HG03378 (cell line): ENCODE measurements around the gene SYCP2L.
"Not testable (repeated sequence)": the region's sequence is repeated elsewhere in the genome, so short reads cannot be mapped to it uniquely, and the experiment has no call there.

Source experiments
- ATAC-seq: cut with Tn5 transposase; IDR thresholded peaks from one replicate; pipeline ENCODE4 v1.9.1; 2021; ENCODE audit warnings: mild to moderate bottlenecking, moderate library complexity; ENCODE audit not compliant: unreplicated experiment

SYCP2L gene

DNA sequence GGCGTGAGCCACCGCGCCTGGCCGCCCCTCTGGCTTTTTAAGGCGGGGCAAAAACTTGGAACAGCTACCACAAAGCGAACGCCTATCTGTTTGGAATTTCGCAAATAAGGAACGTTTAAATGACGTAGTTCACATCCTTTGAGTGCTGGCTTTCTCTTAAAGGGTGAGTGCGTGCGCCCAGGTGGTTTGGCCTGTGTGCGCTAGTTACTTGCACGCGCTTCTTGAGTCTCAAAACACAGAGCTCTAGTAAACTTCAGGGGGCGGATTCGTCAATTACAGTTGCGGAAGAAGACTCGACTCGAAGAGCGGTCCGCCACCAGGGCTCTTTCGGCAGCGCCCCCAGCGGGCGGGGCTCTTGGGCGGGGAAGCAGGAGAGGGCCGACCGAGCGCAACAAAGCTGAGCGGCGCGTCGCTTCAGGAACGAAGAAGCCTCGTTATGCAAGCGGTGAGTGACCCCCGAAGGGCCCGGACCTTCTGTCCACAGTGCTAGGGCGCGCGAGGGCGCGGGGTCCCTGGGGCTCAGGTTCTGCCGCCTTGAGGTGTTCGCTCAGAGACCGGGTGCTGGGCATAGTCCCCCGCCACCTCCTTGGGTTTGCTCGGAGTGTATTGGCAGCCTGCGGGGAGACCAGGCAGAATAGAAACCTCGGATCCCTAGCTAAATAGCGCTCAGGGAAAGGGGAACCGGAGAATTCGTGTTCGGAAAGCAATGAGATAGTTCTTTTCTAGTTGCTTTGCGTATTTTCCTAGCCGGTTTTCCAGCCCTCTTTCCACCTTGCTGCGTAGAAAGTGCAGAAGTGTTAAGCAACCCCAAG lies at the start of gene SYCP2L:
SYCP2L (plus strand) TSS at position 362 of the 812 bp plus-strand sequence; CDS start at position 437, 75 bp downstream.
- no peak for ATAC-seq

DNA sequence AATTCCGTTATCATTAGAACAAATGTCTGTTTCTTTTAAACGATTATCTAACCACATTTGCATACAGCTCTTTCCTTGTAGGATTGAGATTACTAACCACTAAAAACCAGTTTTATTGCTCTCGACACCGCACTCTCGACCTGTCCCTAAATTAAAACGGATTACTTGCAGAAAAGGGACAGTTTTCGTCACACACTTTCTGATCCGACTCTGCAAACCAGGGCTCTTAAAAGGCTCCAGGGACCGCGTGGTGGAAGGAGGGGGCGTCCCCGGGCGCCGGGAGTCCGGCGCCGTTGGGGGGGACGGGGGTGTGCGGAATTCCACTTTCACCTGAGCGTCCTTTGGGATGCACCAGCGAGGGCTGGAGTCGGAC lies 49.2 kb upstream of the SYCP2L start:
- ATAC-seq: no peak

DNA sequence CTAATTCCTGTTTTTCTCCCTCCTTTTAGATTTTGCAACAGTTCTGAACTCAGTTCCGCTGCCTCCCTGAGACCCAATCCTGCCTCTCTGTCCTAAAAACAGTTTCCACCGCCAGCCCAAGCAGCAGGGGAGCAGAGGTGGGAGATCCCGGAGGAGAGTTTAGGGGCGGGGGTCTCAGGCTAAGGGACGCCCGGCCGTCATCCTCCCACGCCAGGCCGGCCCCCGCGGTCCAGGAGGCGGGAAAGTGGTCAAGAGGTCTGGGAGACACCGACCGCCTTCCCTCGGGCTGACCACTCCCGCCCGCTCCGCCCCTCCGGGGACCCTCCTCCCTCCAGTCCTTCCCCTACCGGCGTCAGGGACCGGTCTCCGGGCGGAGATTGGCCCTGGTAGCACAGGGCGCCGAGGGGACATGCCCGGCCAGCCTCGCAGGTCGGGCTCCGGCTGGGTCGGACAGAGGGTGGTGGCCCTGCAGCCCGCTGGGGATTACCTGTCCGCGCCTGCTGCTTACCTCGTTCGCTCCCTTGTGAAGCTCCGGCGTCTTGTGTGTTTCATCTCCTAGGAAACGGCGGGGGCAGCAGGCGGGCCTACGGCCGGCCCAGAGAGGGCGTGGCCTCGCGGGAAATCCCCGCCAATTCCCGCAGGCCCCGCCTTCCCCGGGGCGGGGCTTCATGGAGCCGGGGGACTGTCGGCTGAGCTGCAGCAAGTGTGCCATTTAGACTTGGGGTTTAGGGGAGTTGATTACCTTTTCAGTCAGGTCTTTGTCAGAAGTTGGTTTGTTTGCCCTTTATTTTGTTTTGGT lies 48.7 kb upstream of the SYCP2L start, which contains the start of gene MAK:
MAK (minus strand) TSS at position 545 of the 799 bp plus-strand sequence. CDS start 7,891 bp downstream, outside the sequence.
- ATAC-seq: peak; percentile 62

DNA sequence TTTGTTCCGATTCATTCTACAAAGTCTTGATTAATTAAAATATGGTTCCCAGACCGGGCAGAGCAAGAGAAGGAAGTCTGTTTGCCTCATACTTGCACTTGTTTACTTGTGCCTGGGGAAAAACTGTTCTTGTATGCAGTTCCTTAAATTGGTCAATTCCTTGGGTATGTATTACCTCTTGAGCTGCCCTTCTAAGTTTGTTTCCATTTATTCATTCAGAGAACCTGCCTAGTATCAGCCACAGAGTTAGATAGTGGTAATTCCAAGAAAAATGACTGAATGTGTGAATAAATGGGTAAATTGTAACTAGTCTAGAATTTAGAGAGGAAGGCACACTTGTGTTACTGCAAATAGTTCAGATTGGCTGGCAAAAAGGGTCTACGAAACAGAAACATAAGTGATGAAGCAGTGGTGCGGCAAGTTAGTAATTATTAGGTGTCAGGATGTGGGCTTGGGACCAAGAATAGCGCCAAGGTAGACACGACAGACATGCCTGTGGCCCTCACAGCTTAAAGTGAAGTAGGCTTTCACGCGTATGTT lies 48.0 kb upstream of the SYCP2L start:
- ATAC-seq: peak; percentile 73

DNA sequence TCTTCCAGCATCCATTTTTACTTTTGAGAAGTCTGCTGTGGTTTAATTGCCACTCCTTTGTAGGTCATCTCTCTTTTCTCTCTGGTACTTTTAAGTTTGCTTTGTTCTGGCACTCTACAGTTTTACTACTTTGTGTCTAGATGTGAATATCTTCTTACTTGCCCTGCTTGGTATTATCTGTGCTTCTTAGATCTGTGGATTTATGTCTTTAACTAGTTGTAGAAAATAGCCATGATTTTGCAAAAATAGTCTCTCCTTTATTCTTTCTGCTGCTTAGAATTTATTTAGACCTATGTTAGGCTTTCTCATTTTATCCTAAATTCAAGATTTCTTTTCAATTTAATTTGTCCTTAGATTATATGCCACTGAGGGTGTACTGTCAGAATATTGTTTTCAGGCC lies 43.3 kb upstream of the SYCP2L start:
- no peak for ATAC-seq

DNA sequence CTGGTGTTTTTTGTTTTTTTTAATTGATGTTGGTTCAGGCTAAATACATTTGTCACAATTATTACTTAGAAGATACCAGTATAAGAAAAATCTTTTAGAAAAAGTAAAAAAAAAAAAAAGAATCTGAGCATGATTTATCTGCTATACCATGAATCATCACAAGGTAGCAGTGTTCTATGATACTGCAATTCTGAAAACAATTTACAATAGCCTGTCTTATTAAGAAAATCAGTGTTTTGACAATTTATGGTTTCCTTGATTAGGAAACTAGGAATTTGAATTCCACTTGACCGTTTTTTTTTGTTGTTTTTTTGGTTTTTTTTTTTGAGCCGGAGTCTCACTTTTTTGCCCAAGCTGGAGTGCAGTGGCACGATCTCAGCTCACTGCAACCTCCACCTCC lies 39.2 kb upstream of the SYCP2L start:
- ATAC-seq: no peak

DNA sequence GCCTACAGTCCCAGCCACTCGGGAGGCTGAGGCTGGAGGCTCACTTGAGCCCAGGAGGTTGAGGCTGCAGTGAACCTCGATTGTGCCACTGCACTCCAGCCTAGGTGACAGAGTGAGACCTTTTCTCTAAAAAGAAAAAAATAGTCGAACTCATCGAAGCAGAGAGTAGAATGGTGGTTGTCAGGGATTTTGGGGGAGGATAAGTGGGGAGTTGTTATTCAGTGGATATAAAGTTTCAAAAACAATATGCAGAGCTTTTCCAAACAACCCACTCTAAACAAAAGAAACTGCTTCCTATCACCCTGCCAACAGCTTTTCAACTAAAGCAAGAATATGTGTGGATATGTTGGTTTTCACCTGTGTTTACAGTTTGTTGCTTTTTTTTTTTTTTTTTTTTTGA lies 37.0 kb upstream of the SYCP2L start:
- ATAC-seq: no peak

DNA sequence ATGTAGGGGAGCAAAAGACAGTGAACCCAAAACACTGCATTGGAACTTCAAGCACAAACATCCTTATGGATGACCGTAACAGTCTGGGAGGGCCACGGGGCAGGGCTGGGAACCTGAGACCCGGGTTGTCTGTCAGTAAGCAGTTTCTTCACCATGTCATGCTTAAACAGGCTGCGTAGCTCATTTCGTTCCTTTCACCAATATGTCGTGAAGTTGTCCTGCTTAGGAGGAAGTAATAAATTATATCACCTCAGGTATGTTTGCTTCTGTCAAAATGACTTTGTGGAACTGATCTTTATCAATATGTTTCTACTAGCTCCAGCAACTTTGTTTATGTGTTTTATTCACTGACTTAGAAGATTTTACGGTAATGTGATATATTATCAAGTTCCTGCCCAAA lies 36.1 kb upstream of the SYCP2L start:
- ATAC-seq: no peak

DNA sequence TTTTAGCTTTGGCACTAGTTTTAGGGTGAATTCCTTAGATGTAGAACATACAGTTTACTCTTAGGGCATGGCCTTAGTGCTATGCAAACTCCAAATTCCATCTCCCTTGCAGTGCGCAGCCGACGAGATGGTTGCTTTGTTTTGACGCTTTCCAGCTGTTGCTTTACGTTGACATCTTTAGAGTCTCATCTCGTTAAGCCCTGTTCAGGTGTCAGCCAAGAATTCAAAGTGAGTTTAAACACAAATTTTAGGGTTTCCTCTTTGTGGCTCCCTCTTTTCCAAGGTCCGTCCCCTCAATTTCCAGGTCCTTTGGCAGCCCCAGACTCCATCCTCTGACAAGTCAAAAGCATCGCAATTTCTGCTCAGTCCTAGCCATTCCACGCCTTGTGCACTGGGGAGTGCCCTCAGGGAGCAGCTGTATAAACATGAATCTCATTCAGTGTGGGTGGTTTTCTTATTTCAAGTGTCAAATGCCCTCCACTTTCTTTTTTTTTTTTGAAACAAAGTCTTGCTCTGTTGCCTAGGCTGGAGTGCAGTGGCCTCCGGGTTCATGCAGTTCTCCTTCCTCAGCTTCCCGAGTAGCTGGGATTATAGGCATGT lies 34.4 kb upstream of the SYCP2L start:
- no peak for ATAC-seq

DNA sequence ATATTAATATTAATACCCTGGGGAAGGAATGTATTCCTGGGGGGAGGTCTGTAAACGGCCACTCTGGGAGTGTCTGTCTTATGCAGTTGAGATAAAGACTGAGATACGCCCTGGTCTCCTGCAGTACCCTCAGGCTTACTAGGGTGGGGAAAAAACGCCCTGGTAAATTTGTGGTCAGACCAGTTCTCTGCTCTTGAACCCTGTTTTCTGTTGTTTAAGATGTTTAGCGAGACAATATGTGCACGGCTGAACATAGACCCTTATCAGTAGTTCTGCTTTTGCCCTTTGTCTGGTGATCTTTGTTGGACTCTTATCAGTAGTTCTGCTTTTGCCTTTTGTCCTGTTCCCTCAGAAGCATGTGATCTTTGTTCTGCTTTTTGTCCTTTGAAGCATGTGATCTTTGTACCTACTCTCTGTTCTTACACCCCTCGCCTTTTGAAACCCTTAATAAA lies 33.0 kb upstream of the SYCP2L start:
- not testable (repeated sequence) for ATAC-seq

DNA sequence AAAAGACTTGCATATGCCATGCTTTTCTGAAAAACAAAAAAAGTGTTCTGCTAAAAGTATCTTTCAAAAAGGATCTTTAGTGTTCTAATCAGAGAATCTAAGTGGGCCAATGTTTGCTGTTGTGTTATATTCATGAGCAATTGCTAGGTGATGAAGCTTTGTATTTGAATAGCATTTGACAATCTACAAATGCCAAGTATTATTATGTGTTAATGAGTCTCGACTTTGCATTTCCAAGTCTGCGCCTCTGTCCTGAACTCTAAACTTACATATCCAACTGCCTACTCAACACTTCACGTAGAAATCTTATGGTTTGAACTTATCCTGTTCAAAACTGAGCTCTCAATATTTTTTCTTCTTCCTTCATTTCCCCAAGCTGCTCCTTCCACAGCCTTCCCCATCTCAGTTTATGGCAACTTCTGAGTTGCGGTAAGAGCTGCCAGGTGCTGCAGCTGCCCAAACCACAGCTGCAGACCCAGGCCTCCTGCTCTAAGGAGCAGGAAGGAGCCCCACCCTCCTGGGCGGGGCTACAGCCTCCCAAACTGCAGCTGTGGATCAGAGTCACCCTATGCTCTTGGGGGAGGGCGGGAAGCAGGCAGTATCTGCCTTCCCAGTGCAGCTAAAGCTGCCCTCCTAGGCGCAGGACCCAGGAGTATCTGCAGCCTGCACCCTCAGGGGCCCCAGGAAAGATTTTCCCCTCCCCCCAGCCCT lies 31.8 kb upstream of the SYCP2L start:
- ATAC-seq: no peak

DNA sequence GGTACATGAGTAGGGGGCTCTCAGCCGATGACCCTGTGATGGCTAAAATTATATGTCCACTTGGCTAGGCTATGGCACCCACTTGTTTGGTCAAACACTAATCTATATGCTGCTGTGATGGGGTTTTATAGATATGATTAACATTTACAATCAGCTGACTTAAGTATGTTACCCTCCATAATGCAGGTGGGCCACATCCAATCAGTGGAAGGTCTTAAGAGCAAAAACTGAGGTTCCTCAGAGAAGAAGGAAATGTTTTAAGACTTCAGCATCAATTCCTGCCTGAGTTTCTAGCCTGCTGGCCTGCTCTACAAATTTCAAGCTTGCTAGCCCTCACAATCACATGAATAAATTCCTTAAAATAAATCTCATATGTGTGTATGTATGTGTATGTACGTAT lies 29.6 kb upstream of the SYCP2L start:
- no peak for ATAC-seq

DNA sequence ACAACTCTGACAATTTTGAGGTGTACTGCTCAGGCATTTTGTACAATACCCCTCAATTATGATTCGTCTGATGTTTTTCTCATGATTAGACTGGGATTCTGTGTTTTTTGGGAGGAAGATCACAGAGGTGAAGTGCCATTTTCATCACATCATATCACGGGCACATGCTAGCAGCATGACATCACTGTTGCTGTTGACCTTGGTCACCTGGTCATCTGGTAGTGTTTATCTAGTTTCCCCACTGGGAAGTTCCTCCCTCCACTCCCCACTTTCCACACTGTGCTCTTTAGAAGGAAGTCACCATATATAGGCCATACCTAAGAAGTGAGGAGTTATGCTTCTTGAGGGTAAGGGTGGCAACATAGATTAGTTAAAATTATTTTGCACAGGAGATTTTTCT lies 25.8 kb upstream of the SYCP2L start:
- no peak for ATAC-seq

DNA sequence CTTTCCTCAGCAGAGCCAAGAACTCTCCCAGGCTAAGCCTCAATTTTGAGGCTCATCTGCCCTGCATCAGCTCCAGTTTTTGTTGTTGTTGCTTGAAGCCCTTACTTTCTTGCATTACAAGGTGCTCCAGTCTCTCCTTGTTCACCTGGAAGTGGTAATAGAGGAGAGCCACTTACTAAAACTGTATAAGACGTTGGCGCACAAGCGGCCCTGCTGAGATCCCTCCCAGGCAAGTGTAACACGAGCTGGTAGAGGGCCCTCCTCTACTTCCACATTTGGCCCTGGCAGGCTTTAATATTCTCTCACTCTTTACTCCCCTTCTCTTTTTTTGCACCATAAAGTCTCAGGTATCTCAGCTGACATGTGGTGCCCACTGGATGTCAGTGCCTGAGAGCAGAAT lies 24.5 kb upstream of the SYCP2L start:
- no peak for ATAC-seq

DNA sequence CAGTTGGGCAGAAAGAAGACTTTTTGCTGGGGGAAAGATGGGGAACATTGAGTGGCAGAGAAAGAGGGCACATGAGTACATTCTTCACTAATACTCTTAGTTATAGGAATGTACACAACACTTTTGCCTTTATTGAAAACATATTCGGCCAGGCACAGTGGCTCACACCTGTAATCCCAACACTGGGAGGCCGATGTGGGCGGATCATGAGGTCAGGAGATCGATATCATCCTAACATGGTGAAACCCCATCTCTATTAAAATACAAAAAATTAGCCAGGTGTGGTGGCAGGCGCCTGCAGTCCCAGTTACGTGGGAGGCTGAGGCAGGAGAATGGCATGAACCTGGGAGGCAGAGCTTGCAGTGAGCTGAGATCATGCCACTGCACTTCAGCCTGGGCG lies 23.8 kb upstream of the SYCP2L start:
- ATAC-seq: not testable (repeated sequence)

DNA sequence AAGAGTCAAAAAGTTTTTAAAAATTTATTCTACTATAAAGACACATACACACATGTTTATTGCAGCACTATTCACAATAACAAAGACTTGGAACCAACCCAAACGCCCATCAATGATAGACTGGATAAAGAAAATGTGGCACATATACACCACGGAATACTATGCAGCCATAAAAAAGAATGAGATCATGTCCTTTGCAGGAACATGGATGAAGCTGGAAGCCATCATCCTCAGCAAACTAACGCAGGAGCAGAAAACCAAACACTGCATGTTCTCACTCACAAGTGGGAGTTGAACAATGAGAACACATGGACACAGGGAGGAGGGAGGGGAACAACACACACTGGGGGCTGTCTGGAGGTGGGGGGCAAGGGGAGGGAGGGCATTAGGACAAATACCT lies 20.1 kb upstream of the SYCP2L start:
- not testable (repeated sequence) for ATAC-seq

DNA sequence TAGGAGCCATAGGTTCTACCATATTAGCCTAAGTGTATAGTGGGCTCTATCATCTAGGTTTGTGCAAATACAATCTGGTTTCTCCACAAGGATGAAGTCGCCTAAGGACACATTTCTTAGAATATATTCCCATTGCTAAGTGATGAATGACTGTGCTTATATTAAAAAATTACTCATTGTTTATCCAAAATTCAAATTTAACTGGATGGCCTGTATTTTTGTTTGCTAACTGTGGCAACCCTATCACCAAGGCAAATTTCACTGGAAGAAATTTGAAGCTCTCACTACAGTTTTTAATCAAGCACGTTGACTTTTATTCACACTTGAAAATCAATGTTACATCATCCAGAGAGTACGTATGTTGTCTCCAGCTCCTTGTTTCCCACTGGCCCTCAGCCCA lies 18.9 kb upstream of the SYCP2L start:
- no peak for ATAC-seq

DNA sequence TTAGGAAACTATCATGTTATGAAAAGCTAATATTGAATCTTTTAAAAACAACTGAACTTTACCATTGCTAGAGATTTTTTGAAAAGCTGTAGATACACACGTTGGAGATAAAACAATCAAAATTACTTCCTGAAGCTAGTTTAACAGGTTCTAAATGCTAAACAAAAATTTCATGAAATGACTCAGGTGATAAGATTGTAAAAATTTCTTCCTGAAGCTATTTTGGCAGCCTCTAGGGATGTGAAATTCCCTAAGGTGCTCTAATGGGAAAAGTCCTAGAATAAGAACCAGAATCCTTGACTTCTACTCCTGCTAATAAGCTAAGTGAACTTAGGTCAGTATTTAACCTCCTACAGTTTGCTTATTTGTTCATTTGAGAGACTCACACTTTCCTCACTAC lies 13.5 kb upstream of the SYCP2L start:
- ATAC-seq: no peak

DNA sequence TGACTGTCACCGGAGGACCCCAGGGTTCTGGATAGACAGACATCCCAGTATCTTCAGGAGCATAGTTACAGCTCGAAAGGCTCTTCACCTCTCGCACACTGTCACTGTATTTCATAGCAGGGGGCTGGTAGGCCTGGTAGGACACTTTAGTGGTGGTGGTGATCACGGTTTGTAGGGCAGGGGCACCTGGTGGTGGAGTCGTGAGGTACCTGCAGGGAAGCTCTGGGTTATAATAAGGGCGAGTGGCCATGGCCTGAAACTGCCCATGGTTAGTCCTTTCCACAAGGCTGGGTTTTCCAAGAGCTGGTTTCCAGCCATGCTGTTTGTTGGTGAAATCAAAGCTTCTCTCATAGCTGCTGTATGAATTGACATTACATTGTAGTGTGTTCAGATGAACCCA lies 12.6 kb upstream of the SYCP2L start:
- no peak for ATAC-seq

DNA sequence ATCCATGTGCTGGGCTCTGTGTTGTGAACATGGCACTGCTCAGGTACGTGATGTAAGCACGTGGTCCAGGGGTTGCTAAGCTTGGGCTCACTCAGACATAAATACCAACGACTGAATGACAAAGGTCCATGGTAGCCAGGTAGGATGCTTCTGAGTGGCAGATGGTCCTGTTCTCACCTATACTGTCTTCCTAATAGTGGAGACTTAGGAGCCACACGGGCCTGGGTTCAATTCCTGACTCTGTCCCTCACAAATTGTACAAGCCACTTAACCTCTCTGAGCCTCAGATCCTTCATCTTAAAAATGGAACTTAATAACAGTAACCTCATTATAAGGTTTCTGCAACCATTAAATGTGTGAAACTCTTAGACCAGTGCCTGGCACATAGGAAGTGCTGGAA lies 11.8 kb upstream of the SYCP2L start:
- no peak for ATAC-seq

DNA sequence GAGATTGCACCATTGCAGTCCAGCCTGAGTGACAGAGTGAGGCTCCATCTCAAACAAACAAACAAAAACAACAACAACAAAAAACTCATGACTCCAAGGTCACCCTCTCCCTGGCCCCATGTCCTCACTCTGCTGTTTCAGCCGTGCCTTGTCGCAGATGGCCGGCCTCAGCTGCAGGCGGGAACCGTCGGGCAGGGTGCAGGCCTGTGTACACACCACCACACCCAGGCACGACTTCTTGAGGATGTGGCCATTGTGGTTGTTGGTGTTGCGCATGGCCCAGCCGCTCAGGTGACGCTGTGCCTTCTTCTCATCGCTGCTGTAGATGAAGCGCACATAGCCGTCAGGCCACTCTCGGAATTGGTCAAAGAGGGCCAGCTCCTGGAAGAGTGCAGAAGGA lies 9.8 kb upstream of the SYCP2L start:
- ATAC-seq: no peak
